Mesothelial cell of epicardium (in vitro differentiated cells): ENCODE data around the gene RUNX2. TPM values are rescaled to one million over a fixed set of nuclear protein-coding genes. Genes with fewer than 3 reads are reported as not detected.

Experiments used
- DNase-seq, 2 experiments: peaks; one replicate each; pipeline ENCODE4 v3.0.0; 2021; ENCODE audit warnings: low spot score in 2 of 2; ENCODE audit not compliant: unreplicated experiment in 2 of 2
- H3K27ac Mint-ChIP-seq: 2 replicates; pipeline ENCODE4 v1.8.0; 2021; ENCODE audit warnings: mixed read lengths
- H3K27me3 Mint-ChIP-seq: 2 replicates; pipeline ENCODE4 v1.8.0; 2021; ENCODE audit warnings: low read depth, mixed read lengths
- H3K36me3 Mint-ChIP-seq: 2 replicates; pipeline ENCODE4 v1.8.0; 2021; ENCODE audit warnings: mixed read lengths
- H3K4me1 Mint-ChIP-seq: 2 replicates; pipeline ENCODE4 v1.8.0; 2021; ENCODE audit warnings: mixed read lengths
- H3K4me3 Mint-ChIP-seq: 2 replicates; pipeline ENCODE4 v1.8.0; 2021; ENCODE audit warnings: mild to moderate bottlenecking, moderate library complexity, mixed read lengths
- H3K9me3 Mint-ChIP-seq: 2 replicates; pipeline ENCODE4 v1.8.0; 2021; ENCODE audit warnings: mixed read lengths
- CTCF ChIP-seq: fragments of 200-600 bp; sonication (generic); IDR thresholded peaks from one replicate; pipeline ENCODE4 v1.5.0; 2021; ENCODE audit warnings: antibody characterized with exemption; ENCODE audit not compliant: unreplicated experiment
- total RNA-seq: library from RNA; stranded (reverse); gene quantifications from 3 replicates; pipeline ENCODE4 v1.2.1, GENCODE V29; 2021

The RUNX2 gene
- total RNA-seq, 1 donor from 2014 or later, result 4.4 TPM

GRCh38 chr6:45513843-45514242, 185.7 kb downstream of the RUNX2 start:
- Mint-ChIP-seq H3K36me3 (no peaks in the 10 kb centered on the region), H3K4me3 (no peak overlapping the region), H3K4me1 (peaks cover 28% of the 10 kb centered on the region), H3K9me3 (no peaks in the 10 kb centered on the region), H3K27ac (no peak overlapping the region), H3K27me3 (peaks cover 2% of the 10 kb centered on the region)
- no peak for TF ChIP-seq CTCF
- no peak for DNase-seq

GRCh38 chr6:45514454-45515230, 186.5 kb downstream of the RUNX2 start:
- no peak for DNase-seq
- Mint-ChIP-seq H3K4me3 (no peak overlapping the region), H3K4me1 (peaks cover 29% of the 10 kb centered on the region), H3K36me3 (no peaks in the 10 kb centered on the region), H3K9me3 (no peaks in the 10 kb centered on the region), H3K27me3 (peaks cover 2% of the 10 kb centered on the region), H3K27ac (no peak overlapping the region)
- no peak for TF ChIP-seq CTCF

GRCh38 chr6:45518013-45518720, 190.0 kb downstream of the RUNX2 start:
- Mint-ChIP-seq H3K27ac (no peak overlapping the region), H3K36me3 (no peaks in the 10 kb centered on the region), H3K9me3 (no peaks in the 10 kb centered on the region), H3K4me1 (peaks cover 40% of the 10 kb centered on the region), H3K4me3 (no peak overlapping the region), H3K27me3 (peaks cover 2% of the 10 kb centered on the region)
- DNase-seq, result no peak
- no peak for TF ChIP-seq CTCF

GRCh38 chr6:45521226-45521625, 193.1 kb downstream of the RUNX2 start:
- Mint-ChIP-seq H3K9me3 (no peaks in the 10 kb centered on the region), H3K27me3 (no peaks in the 10 kb centered on the region), H3K36me3 (no peaks in the 10 kb centered on the region), H3K4me1 (peaks cover 35% of the 10 kb centered on the region), H3K27ac (no peak overlapping the region), H3K4me3 (no peak overlapping the region)
- no peak for TF ChIP-seq CTCF
- no peak for DNase-seq

- Mint-ChIP-seq H3K4me3 (no peak overlapping the region), H3K27me3 (no peaks in the 10 kb centered on the region), H3K9me3 (no peaks in the 10 kb centered on the region), H3K4me1 (peaks cover 35% of the 10 kb centered on the region), H3K36me3 (no peaks in the 10 kb centered on the region), H3K27ac (peak overlapping the region; percentile 14)
- no peak for TF ChIP-seq CTCF
- DNase-seq, result no peak
Measured at GRCh38 chr6:45522486-45522885, 194.4 kb downstream of the RUNX2 start.
